ENCODE results near the gene GARIN5B. TPM values are rescaled to one million over a fixed set of nuclear protein-coding genes. Genes with fewer than 3 reads are reported as not detected.
"Not testable (repeated sequence)": the region's sequence is repeated elsewhere in the genome, so short reads cannot be mapped to it uniquely, and the experiment has no call there.

The GARIN5B gene
- total RNA-seq, 4 donors from 2014 or later, result not detected

DNA sequence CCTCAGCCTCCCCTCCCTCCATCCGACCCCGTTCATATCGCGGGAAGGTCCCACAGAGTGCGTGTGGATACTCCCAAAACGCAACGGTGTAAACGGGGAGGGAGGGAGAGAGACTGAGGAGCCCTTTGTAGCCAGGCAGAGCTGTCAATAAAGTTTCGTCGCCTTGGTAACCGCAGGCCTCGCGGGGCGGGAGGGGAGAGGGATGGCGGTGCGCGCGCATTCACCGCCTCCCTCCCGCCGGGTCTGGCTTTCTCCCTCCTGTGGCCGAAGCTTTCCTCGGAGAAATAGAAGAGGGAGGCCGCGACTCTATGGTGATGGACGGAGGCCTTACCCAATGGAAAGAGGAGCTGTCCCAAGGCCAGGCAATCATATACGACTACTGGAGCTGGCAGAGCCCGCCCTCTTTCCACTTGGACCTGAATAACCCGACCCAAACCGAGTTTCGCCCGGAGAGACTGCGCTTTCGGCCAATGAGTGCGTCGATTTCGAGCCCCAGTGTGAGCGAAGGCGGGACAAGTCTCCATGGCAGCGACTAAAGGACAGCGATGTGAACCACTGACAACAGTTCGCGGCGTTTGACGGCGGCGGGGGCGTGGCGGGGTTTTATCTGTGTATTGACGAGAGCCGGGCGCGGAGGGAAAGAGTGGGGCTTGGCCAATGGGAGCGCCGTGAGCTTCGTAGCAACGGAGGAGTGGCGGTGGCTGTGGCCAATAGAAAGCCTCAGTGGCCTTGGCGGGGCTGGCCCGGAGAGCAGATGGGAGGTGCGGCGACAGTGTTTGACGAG lies 23.8 kb downstream of the GARIN5B start, which contains the start of gene KMT5C:
Gene KMT5C, plus strand, starts transcription at position 772 of the 784 bp plus-strand sequence. CDS start 2,061 bp downstream, outside the sequence.
- TF ChIP-seq, protein P1, sequence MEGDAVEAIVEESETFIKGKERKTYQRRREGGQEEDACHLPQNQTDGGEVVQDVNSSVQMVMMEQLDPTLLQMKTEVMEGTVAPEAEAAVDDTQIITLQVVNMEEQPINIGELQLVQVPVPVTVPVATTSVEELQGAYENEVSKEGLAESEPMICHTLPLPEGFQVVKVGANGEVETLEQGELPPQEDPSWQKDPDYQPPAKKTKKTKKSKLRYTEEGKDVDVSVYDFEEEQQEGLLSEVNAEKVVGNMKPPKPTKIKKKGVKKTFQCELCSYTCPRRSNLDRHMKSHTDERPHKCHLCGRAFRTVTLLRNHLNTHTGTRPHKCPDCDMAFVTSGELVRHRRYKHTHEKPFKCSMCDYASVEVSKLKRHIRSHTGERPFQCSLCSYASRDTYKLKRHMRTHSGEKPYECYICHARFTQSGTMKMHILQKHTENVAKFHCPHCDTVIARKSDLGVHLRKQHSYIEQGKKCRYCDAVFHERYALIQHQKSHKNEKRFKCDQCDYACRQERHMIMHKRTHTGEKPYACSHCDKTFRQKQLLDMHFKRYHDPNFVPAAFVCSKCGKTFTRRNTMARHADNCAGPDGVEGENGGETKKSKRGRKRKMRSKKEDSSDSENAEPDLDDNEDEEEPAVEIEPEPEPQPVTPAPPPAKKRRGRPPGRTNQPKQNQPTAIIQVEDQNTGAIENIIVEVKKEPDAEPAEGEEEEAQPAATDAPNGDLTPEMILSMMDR (IDR thresholded peaks at IDR 0.05), result peak in 4 of 6 experiments; percentile 44 to 61 (median 52)
- peak in 1 of 2 donors; percentile 83 for TF ChIP-seq POLR2A (IDR thresholded peaks at IDR 0.05)
- Histone ChIP-seq H3K4me1 (peaks cover 14 to 22% of the 10 kb centered on the region in 2 donors), H3K9me3 (no peaks in the 10 kb centered on the region), H3K27ac (peak within 1 kb of the TSS; percentile 32 to 83 (median 66)), H3K4me3 (replicated peaks in 1 of 3) (peak within 1 kb of the TSS; percentile 52 to 61 (median 58)), H3K36me3 (peaks cover 6 to 9% of the 10 kb centered on the region in 2 donors), H3K27me3 (no peaks in the 10 kb centered on the region)
- intact Hi-C loops (cut with DNase I), result no loop called here
- DNase-seq, result peak; percentile 100
- 0% methylated on average over 38 to 53 of the region's 63 CpGs for WGBS, 2 donors

GRCh38 chr19:55336101-55336500 lies 27.0 kb downstream of the GARIN5B start:
- intact Hi-C loops (cut with DNase I), result no loop called here

GRCh38 chr19:55333870-55334269 lies 29.2 kb downstream of the GARIN5B start:
- TF ChIP-seq POLR2A (IDR thresholded peaks at IDR 0.05), result no peak
- TF ChIP-seq, protein P1 (IDR thresholded peaks at IDR 0.05), result no peak
- WGBS, 2 donors, result 80 to 82% methylated on average over 11 of the region's 11 CpGs
- H3K27ac ChIP-seq, result no peak overlapping the region

More at GRCh38 chr19:55336101-55336500, 27.0 kb downstream of the GARIN5B start:
- Histone ChIP-seq H3K36me3 (no peaks in the 10 kb centered on the region), H3K27ac (no peak overlapping the region), H3K9me3 (no peaks in the 10 kb centered on the region), H3K4me1 (peaks cover 9 to 16% of the 10 kb centered on the region in 2 donors), H3K27me3 (no peaks in the 10 kb centered on the region), H3K4me3 (replicated peaks in 1 of 3) (no peak overlapping the region)
- 72 to 77% methylated on average over 7 of the region's 7 CpGs for WGBS, 2 donors
- DNase-seq, result no peak
- TF ChIP-seq, protein P1 (IDR thresholded peaks at IDR 0.05), result no peak
- TF ChIP-seq POLR2A (IDR thresholded peaks at IDR 0.05), result no peak

GRCh38 chr19:55329791-55330190 lies 33.3 kb downstream of the GARIN5B start:
- intact Hi-C loops (cut with DNase I); H3K27me3 ChIP-seq; H3K27ac ChIP-seq; H3K36me3 ChIP-seq; H3K4me3 ChIP-seq (replicated peaks in 1 of 3); H3K9me3 ChIP-seq; DNase-seq; H3K4me1 ChIP-seq: not testable (repeated sequence)
- WGBS, 2 donors, result 94 to 96% methylated on average over 6 of the region's 6 CpGs

More at GRCh38 chr19:55333870-55334269, 29.2 kb downstream of the GARIN5B start:
- Histone ChIP-seq H3K4me3 (replicated peaks in 1 of 3) (no peak overlapping the region), H3K4me1 (peaks cover 0 to 4% of the 10 kb centered on the region in 2 donors), H3K9me3 (no peaks in the 10 kb centered on the region), H3K27me3 (no peaks in the 10 kb centered on the region), H3K36me3 (no peaks in the 10 kb centered on the region)
- no peak for DNase-seq
- intact Hi-C loops (cut with DNase I), result no loop called here

DNA sequence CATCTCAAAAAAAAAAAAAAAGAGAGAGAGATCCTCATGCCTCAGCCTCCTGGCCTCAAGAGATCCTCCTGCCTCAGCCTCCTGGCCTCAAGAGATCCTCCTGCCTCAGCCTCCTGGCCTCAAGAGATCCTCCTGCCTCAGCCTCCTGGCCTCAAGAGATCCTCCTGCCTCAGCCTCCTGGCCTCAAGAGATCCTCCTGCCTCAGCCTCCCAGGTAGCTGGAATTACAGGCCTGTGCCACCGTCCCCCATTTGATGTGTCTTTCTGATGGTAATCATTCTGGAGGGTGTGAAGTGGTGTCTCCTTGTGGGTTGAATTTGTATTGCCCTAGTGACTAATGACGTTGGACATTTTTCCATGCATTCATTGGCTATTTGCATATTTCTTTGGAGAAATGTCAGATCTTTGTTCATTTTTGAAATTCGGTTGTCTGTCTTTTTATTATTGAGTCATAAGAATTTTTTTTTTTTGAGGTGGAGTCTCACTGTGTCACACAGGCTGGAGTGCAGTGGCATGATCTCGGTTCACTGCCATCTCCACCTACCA lies 34.2 kb downstream of the GARIN5B start:
- H3K36me3 ChIP-seq; intact Hi-C loops (cut with DNase I); H3K9me3 ChIP-seq; H3K4me1 ChIP-seq; H3K27me3 ChIP-seq; H3K27ac ChIP-seq; H3K4me3 ChIP-seq (replicated peaks in 1 of 3); DNase-seq: not testable (repeated sequence)
- WGBS, 2 donors, result 79 to 80% methylated on average over 4 of the region's 4 CpGs

- intact Hi-C loops (cut with DNase I), result no loop called here
- H3K27me3 ChIP-seq, result no peaks in the 10 kb centered on the region
- DNase-seq, result no peak
- TF ChIP-seq POLR2A (IDR thresholded peaks at IDR 0.05), result no peak
- TF ChIP-seq, protein P1 (IDR thresholded peaks at IDR 0.05), result no peak
- no peaks in the 10 kb centered on the region for H3K36me3 ChIP-seq
- no peak within 1 kb of the TSS for H3K27ac ChIP-seq
- no peaks in the 10 kb centered on the region for H3K4me1 ChIP-seq
- H3K4me3 ChIP-seq (replicated peaks in 1 of 3), result no peak within 1 kb of the TSS
- 73 to 77% methylated on average over 14 of the region's 14 CpGs for WGBS, 2 donors
- no peaks in the 10 kb centered on the region for H3K9me3 ChIP-seq
Observed at GRCh38 chr19:55325172-55325571, 37.9 kb downstream of the GARIN5B start, which contains the start of gene TMEM150B. Gene TMEM150B, minus strand, starts transcription at chr19:55325341. Its CDS starts 4,305 bp downstream, at chr19:55321036.
